Measurements from ENCODE around the gene VSTM2B.
"Not testable (repeated sequence)": the region's sequence is repeated elsewhere in the genome, so short reads cannot be mapped to it uniquely, and the experiment has no call there.

VSTM2B gene

GRCh38 chr19:29525901-29526729 is at the start of gene VSTM2B:
Gene VSTM2B (plus strand): TSS chr19:29525994. CDS start chr19:29526584, 590 bp downstream.
- no peak for FAIRE-seq

- no peak for FAIRE-seq
Measured at GRCh38 chr19:29476528-29476927, 49.3 kb upstream of the VSTM2B start.

- no peak for FAIRE-seq
Measured at GRCh38 chr19:29477831-29478577, 47.8 kb upstream of the VSTM2B start.

- FAIRE-seq: no peak
Measured at GRCh38 chr19:29478578-29479565, 46.9 kb upstream of the VSTM2B start.

GRCh38 chr19:29479941-29480340 is 45.9 kb upstream of the VSTM2B start:
- no peak for FAIRE-seq

GRCh38 chr19:29480507-29480906 is 45.3 kb upstream of the VSTM2B start:
- FAIRE-seq: no peak

GRCh38 chr19:29482855-29483640 is 42.7 kb upstream of the VSTM2B start:
- FAIRE-seq: no peak

GRCh38 chr19:29483641-29483920 is 42.2 kb upstream of the VSTM2B start:
- FAIRE-seq: no peak

GRCh38 chr19:29483944-29484581 is 41.7 kb upstream of the VSTM2B start:
- no peak for FAIRE-seq

- FAIRE-seq: no peak
Measured at GRCh38 chr19:29484876-29485275, 40.9 kb upstream of the VSTM2B start.

- FAIRE-seq: no peak
Measured at GRCh38 chr19:29485293-29485692, 40.5 kb upstream of the VSTM2B start.

GRCh38 chr19:29486961-29487360 is 38.8 kb upstream of the VSTM2B start:
- FAIRE-seq: not testable (repeated sequence)

- no peak for FAIRE-seq
Measured at GRCh38 chr19:29487432-29487831, 38.4 kb upstream of the VSTM2B start.

- no peak for FAIRE-seq
Measured at GRCh38 chr19:29488316-29488715, 37.5 kb upstream of the VSTM2B start.

GRCh38 chr19:29489172-29489951 is 36.4 kb upstream of the VSTM2B start:
- no peak for FAIRE-seq

- no peak for FAIRE-seq
Measured at GRCh38 chr19:29491491-29491890, 34.3 kb upstream of the VSTM2B start.

GRCh38 chr19:29491995-29492577 is 33.7 kb upstream of the VSTM2B start:
- FAIRE-seq: no peak

- no peak for FAIRE-seq
Measured at GRCh38 chr19:29492769-29493168, 33.0 kb upstream of the VSTM2B start.

GRCh38 chr19:29495091-29495490 is 30.7 kb upstream of the VSTM2B start:
- no peak for FAIRE-seq

- FAIRE-seq: no peak
Measured at GRCh38 chr19:29495901-29496441, 29.8 kb upstream of the VSTM2B start.

Data from G401.6 (cell line).